Liver (tissue), 3 donors: ENCODE results near the gene CTNNA2.

Experiments
- HNF4G ChIP-seq: IDR thresholded peaks from 2 replicates; pipeline ENCODE4 v1.6.1; 2016; ENCODE audit warnings: antibody characterized with exemption
- JUND ChIP-seq, 2 donors: IDR thresholded peaks; 2 replicates each; pipeline ENCODE4 v1.6.1; 2016; ENCODE audit warnings: antibody characterized with exemption in 2 of 2
- RAD21 ChIP-seq, 2 donors: IDR thresholded peaks; 2 replicates each; pipeline ENCODE4 v1.6.1; 2016; ENCODE audit warnings: antibody characterized with exemption in 2 of 2, mild to moderate bottlenecking in 2 of 2
- TAF1 ChIP-seq: conservative IDR thresholded peaks from 2 replicates; pipeline ENCODE4 v1.6.1; 2016; ENCODE audit warnings: antibody characterized with exemption, mild to moderate bottlenecking
- YY1 ChIP-seq: IDR thresholded peaks from 2 replicates; pipeline ENCODE4 v1.6.1; 2016; ENCODE audit warnings: antibody characterized with exemption, mild to moderate bottlenecking
- TF ChIP-seq, protein P1 (sequence below): IDR thresholded peaks from 2 replicates; pipeline ENCODE4 v1.6.1; 2016; ENCODE audit warnings: antibody characterized with exemption
- TF ChIP-seq, protein P2 (sequence below): fragments of 150-350 bp; IDR thresholded peaks from 2 replicates; pipeline ENCODE4 v1.5.1; 2017; ENCODE audit warnings: improper control_type of control experiment, low read depth, low read length; ENCODE audit not compliant: missing input control
- TF ChIP-seq, protein P3 (sequence below): IDR thresholded peaks from 2 replicates; pipeline ENCODE4 v1.6.1; 2016; ENCODE audit warnings: antibody characterized with exemption, mild to moderate bottlenecking
- TF ChIP-seq, protein P4 (sequence below): IDR thresholded peaks from 2 replicates; pipeline ENCODE4 v1.6.1; 2016; ENCODE audit warnings: antibody characterized with exemption
- donor health status: healthy.
- donor health status: healthy.

DNA sequence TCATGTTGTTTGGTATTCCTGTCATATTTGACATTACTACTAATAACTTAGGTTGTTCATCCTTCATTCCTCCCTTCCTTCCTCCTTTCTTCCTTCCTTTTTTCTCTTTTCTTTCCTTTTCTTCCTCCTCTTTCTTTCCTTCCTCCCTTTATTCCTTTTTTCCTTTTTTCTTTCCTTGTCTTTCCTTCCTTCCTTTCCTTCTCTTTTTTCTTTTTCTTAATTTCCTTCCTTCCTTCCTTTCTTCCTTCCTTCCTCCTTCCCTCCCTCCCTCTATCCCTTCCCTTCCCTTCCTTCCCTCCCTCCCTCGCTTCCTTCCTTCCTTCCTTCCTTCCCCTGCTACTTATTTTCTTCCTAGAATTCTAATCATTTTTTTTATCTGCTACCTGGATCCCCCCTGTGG is 66.1 kb downstream of the CTNNA2 start:
- TF ChIP-seq, protein P1, sequence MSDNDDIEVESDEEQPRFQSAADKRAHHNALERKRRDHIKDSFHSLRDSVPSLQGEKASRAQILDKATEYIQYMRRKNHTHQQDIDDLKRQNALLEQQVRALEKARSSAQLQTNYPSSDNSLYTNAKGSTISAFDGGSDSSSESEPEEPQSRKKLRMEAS, result no peak
- TF ChIP-seq, protein P2, sequence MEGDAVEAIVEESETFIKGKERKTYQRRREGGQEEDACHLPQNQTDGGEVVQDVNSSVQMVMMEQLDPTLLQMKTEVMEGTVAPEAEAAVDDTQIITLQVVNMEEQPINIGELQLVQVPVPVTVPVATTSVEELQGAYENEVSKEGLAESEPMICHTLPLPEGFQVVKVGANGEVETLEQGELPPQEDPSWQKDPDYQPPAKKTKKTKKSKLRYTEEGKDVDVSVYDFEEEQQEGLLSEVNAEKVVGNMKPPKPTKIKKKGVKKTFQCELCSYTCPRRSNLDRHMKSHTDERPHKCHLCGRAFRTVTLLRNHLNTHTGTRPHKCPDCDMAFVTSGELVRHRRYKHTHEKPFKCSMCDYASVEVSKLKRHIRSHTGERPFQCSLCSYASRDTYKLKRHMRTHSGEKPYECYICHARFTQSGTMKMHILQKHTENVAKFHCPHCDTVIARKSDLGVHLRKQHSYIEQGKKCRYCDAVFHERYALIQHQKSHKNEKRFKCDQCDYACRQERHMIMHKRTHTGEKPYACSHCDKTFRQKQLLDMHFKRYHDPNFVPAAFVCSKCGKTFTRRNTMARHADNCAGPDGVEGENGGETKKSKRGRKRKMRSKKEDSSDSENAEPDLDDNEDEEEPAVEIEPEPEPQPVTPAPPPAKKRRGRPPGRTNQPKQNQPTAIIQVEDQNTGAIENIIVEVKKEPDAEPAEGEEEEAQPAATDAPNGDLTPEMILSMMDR, result no peak
- TF ChIP-seq, protein P3, sequence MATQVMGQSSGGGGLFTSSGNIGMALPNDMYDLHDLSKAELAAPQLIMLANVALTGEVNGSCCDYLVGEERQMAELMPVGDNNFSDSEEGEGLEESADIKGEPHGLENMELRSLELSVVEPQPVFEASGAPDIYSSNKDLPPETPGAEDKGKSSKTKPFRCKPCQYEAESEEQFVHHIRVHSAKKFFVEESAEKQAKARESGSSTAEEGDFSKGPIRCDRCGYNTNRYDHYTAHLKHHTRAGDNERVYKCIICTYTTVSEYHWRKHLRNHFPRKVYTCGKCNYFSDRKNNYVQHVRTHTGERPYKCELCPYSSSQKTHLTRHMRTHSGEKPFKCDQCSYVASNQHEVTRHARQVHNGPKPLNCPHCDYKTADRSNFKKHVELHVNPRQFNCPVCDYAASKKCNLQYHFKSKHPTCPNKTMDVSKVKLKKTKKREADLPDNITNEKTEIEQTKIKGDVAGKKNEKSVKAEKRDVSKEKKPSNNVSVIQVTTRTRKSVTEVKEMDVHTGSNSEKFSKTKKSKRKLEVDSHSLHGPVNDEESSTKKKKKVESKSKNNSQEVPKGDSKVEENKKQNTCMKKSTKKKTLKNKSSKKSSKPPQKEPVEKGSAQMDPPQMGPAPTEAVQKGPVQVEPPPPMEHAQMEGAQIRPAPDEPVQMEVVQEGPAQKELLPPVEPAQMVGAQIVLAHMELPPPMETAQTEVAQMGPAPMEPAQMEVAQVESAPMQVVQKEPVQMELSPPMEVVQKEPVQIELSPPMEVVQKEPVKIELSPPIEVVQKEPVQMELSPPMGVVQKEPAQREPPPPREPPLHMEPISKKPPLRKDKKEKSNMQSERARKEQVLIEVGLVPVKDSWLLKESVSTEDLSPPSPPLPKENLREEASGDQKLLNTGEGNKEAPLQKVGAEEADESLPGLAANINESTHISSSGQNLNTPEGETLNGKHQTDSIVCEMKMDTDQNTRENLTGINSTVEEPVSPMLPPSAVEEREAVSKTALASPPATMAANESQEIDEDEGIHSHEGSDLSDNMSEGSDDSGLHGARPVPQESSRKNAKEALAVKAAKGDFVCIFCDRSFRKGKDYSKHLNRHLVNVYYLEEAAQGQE, result no peak
- no peak for TF ChIP-seq HNF4G
- no peak for TF ChIP-seq TAF1
- no peak for TF ChIP-seq YY1
- TF ChIP-seq JUND (IDR thresholded peaks at IDR 0.05), result no peak
- TF ChIP-seq RAD21 (IDR thresholded peaks at IDR 0.05), result no peak
- TF ChIP-seq, protein P4, sequence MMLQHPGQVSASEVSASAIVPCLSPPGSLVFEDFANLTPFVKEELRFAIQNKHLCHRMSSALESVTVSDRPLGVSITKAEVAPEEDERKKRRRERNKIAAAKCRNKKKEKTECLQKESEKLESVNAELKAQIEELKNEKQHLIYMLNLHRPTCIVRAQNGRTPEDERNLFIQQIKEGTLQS, result no peak
